ENCODE measurements around the gene RDH13.
"Not testable (repeated sequence)": the region's sequence is repeated elsewhere in the genome, so short reads cannot be mapped to it uniquely, and the experiment has no call there.

DNA sequence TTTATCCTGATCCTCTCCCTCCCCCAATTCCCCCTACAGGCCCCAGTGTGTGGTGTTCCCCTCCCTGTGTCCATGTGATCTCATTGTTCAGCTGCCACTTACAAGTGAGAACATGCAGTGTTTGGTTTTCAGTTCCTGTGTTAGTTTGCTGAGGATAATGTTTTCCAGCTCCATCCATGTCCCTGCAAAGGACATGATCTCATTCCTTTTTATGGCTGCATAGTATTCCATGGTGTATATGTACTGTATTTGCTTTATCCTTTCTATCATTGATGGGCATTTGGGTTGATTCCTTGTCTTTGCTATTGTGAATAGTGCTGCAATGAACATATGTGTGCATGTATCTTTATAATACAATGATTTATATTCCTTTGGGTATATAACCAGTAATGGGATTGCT, 42.6 kb downstream of the RDH13 start:
- TF ChIP-seq BACH2 (CRISPR knock-in tag; IDR thresholded peaks at IDR 0.05; ENCODE audit: borderline replicate concordance); ZFP3 (CRISPR knock-in tag; IDR thresholded peaks at IDR 0.05); ESRRG (CRISPR knock-in tag; IDR thresholded peaks at IDR 0.05); ZNF70 (CRISPR knock-in tag; IDR thresholded peaks at IDR 0.05); ZC3H10 (CRISPR knock-in tag; IDR thresholded peaks at IDR 0.05); ZFP30 (CRISPR knock-in tag; IDR thresholded peaks at IDR 0.05): not testable (repeated sequence)
- TF ChIP-seq, protein P1, sequence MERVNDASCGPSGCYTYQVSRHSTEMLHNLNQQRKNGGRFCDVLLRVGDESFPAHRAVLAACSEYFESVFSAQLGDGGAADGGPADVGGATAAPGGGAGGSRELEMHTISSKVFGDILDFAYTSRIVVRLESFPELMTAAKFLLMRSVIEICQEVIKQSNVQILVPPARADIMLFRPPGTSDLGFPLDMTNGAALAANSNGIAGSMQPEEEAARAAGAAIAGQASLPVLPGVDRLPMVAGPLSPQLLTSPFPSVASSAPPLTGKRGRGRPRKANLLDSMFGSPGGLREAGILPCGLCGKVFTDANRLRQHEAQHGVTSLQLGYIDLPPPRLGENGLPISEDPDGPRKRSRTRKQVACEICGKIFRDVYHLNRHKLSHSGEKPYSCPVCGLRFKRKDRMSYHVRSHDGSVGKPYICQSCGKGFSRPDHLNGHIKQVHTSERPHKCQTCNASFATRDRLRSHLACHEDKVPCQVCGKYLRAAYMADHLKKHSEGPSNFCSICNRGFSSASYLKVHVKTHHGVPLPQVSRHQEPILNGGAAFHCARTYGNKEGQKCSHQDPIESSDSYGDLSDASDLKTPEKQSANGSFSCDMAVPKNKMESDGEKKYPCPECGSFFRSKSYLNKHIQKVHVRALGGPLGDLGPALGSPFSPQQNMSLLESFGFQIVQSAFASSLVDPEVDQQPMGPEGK (CRISPR knock-in tag; IDR thresholded peaks at IDR 0.05; ENCODE audit: borderline replicate concordance): not testable (repeated sequence)
- TF ChIP-seq, protein P2, sequence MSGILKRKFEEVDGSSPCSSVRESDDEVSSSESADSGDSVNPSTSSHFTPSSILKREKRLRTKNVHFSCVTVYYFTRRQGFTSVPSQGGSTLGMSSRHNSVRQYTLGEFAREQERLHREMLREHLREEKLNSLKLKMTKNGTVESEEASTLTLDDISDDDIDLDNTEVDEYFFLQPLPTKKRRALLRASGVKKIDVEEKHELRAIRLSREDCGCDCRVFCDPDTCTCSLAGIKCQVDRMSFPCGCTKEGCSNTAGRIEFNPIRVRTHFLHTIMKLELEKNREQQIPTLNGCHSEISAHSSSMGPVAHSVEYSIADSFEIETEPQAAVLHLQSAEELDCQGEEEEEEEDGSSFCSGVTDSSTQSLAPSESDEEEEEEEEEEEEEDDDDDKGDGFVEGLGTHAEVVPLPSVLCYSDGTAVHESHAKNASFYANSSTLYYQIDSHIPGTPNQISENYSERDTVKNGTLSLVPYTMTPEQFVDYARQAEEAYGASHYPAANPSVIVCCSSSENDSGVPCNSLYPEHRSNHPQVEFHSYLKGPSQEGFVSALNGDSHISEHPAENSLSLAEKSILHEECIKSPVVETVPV (CRISPR knock-in tag; IDR thresholded peaks at IDR 0.05): not testable (repeated sequence)

Measured in SK-N-SH treated with all-trans-retinoic acid at 6 μM for 48 hours (cell line).